K562 (cell line): ENCODE results near the gene PDZD2.

Experiments
- CREB1 ChIP-seq, 2 experiments: sonication (generic) in 1 of 2; formaldehyde crosslinking in 1 of 2; IDR thresholded peaks; 2 replicates each; pipeline versions ENCODE4 v1.6.1 to v1.8.0; 2012 to 2022; ENCODE audit warnings: inconsistent platforms in 1 of 2, mild to moderate bottlenecking in 1 of 2, missing genetic modification reagents in 1 of 2, moderate library complexity in 1 of 2
- CTCF ChIP-seq, 3 experiments: IDR thresholded peaks in 2 of 3; conservative IDR thresholded peaks in 1 of 3; 2 replicates each; pipeline ENCODE4 v1.5.1; 2011 to 2012; ENCODE audit warnings: low read length in 3 of 3, mild to moderate bottlenecking in 3 of 3, control low read depth in 2 of 3, improper control_type of control experiment in 1 of 3, inconsistent platforms in 1 of 3, low read depth in 1 of 3, mixed read lengths in 1 of 3, moderate library complexity in 1 of 3; ENCODE audit not compliant: insufficient read depth in 2 of 3
- HBP1 ChIP-seq: fragments of 450-650 bp; formaldehyde crosslinking; IDR thresholded peaks from 2 replicates; pipeline ENCODE4 v1.4.0; 2022; ENCODE audit warnings: missing genetic modification characterization
- MAX ChIP-seq: sonication (generic); formaldehyde crosslinking; IDR thresholded peaks from 2 replicates; pipeline ENCODE4 v1.9.0; 2022; ENCODE audit warnings: mild to moderate bottlenecking, missing genetic modification reagents
- NFIC ChIP-seq: fragments of 450-650 bp; IDR thresholded peaks from 2 replicates; pipeline ENCODE4 v1.6.1; 2017; ENCODE audit warnings: mild to moderate bottlenecking, inconsistent platforms
- RHOXF2B ChIP-seq: fragments of 250-450 bp; sonication (Bioruptor Pico); conservative IDR thresholded peaks from 2 replicates; pipeline ENCODE4 v1.5.1; 2021
- SPI1 ChIP-seq: IDR thresholded peaks from 2 replicates; pipeline ENCODE4 v1.6.1; 2011; ENCODE audit warnings: low read depth, low read length, control low read depth, borderline replicate concordance
- YBX1 ChIP-seq: fragments of 450-650 bp; IDR thresholded peaks from 2 replicates; pipeline ENCODE4 v1.7.1; 2016; ENCODE audit warnings: mild to moderate bottlenecking
- ZC3H11A ChIP-seq: IDR thresholded peaks from 2 replicates; pipeline ENCODE4 v1.6.1; 2012; ENCODE audit warnings: low read depth, low read length, improper control_type of control experiment
- ZFX ChIP-seq: sonication (generic); formaldehyde crosslinking; IDR thresholded peaks from 2 replicates; pipeline ENCODE4 v1.8.0; 2022; ENCODE audit warnings: mild to moderate bottlenecking, missing genetic modification reagents, moderate library complexity
- ZNF668 ChIP-seq: fragments of 250-450 bp; sonication (Bioruptor Pico); IDR thresholded peaks from 2 replicates; pipeline ENCODE4 v1.8.0; 2022; ENCODE audit warnings: mild to moderate bottlenecking, inconsistent platforms

- TF ChIP-seq MAX (CRISPR knock-in tag) (no peak), RHOXF2B (no peak), YBX1 (no peak), CTCF (IDR thresholded peaks at IDR 0.05 in 2 of 3, conservative IDR thresholded peaks at IDR 0.05 in 1 of 3; ENCODE audit: insufficient read depth in 2 of 3, low read depth in 1 of 3, low read length in 3 of 3) (no peak), NFIC (no peak), ZNF668 (CRISPR knock-in tag) (no peak), SPI1 (no peak), ZFX (CRISPR knock-in tag) (no peak), HBP1 (CRISPR knock-in tag) (no peak), ZC3H11A (no peak), CREB1 (IDR thresholded peaks at IDR 0.05) (no peak), CREB1 (CRISPR knock-in tag; IDR thresholded peaks at IDR 0.05) (no peak)
These were observed 63.8 kb downstream of the PDZD2 start for GRCh38 chr5:31702712-31703111.
